Tongue (tissue), 2 donors: ENCODE measurements around the gene MYL12A. TPM values are rescaled to one million over a fixed set of nuclear protein-coding genes. Genes with fewer than 3 reads are reported as not detected.

Source experiments
- DNase-seq: peaks from one replicate; pipeline ENCODE4 v3.0.0-alpha.2; 2015
- total RNA-seq: library from RNA; depleted of rRNA; stranded (reverse); fragments of >200 nt; gene quantifications from one replicate; pipeline ENCODE4 v1.2.3, GENCODE V29; 2014

Gene MYL12A
- total RNA-seq, 1 donor from 2014 or later, result 661 TPM

- DNase-seq, result peak; percentile 17
Measured at GRCh38 chr18:3283253-3283863, 35.8 kb downstream of the MYL12A start.

GRCh38 chr18:3283908-3284307 is 36.3 kb downstream of the MYL12A start:
- DNase-seq, result peak; percentile 48

- no peak for DNase-seq
Measured at GRCh38 chr18:3284501-3284900, 36.9 kb downstream of the MYL12A start.

GRCh38 chr18:3286159-3286558 is 38.6 kb downstream of the MYL12A start:
- no peak for DNase-seq

GRCh38 chr18:3293196-3293951 is 45.8 kb downstream of the MYL12A start:
- no peak for DNase-seq

GRCh38 chr18:3294435-3295080 is 47.0 kb downstream of the MYL12A start:
- no peak for DNase-seq

GRCh38 chr18:3297025-3297984 is 49.7 kb downstream of the MYL12A start:
- peak; percentile 94 for DNase-seq

- no peak for DNase-seq
Measured at GRCh38 chr18:3304832-3305231, 57.2 kb downstream of the MYL12A start.

- DNase-seq, result no peak
Measured at GRCh38 chr18:3305354-3305762, 57.8 kb downstream of the MYL12A start.

Other genes starting within 250 kb of the MYL12A start
- gene LPIN2, start 234.7 kb upstream of the MYL12A start, total RNA-seq, result 22.4 TPM
- 662 TPM for gene MYOM1, start 27.8 kb upstream of the MYL12A start, total RNA-seq
- gene MYL12B, start 14.3 kb downstream of the MYL12A start, total RNA-seq, result 155 TPM
- 43.5 TPM for gene TGIF1, start 202.4 kb downstream of the MYL12A start, total RNA-seq